BJ (cell line): ENCODE results near the gene FRMD4A. TPM values are rescaled to one million over a fixed set of nuclear protein-coding genes. Genes with fewer than 3 reads are reported as not detected.

Experiments used
- CTCF ChIA-PET: fragments of 350-600 bp; formaldehyde crosslinking; extraction: SDS; loops from one replicate; lab custom pipeline; 2021; ENCODE audit warnings: antibody characterized with exemption, inconsistent platforms; lab: Yijun Ruan, JAX
- POLR2A ChIA-PET: fragments of 300-600 bp; sonication (Branson Sonifier 250); formaldehyde crosslinking; extraction: SDS; loops from one replicate; lab custom pipeline; 2021; ENCODE audit warnings: antibody characterized with exemption; lab: Charles Lee
- DNase-seq: peaks from one replicate; pipeline ENCODE4 v3.0.0-alpha.2; 2011; ENCODE audit warnings: low read depth
- H3K27me3 ChIP-seq: 2 replicates; pipeline ENCODE4 v1.6.0; 2011; ENCODE audit warnings: low read length; ENCODE audit not compliant: control insufficient read depth, insufficient read depth
- H3K36me3 ChIP-seq: 2 replicates; pipeline ENCODE4 v1.5.1; 2011; ENCODE audit warnings: low read length; ENCODE audit not compliant: control insufficient read depth, insufficient read depth
- H3K4me3 ChIP-seq: 2 replicates; pipeline ENCODE4 v1.5.1; 2011; ENCODE audit warnings: low read depth, mild to moderate bottlenecking, control low read depth, low read length
- CTCF ChIP-seq: IDR thresholded peaks from 2 replicates; pipeline ENCODE4 v1.5.1; 2011; ENCODE audit warnings: low read depth, mild to moderate bottlenecking, control low read depth, inconsistent platforms, low read length, moderate library complexity; ENCODE audit not compliant: insufficient read depth
- polyA plus RNA-seq: library from polyadenylated mRNA; depleted of rRNA; stranded (reverse); fragments of >200 nt; gene quantifications from 2 replicates; pipeline ENCODE4 v1.2.3, GENCODE V29; 2011

Gene FRMD4A
- polyA plus RNA-seq, 1 experiment = 31.6 TPM

DNA sequence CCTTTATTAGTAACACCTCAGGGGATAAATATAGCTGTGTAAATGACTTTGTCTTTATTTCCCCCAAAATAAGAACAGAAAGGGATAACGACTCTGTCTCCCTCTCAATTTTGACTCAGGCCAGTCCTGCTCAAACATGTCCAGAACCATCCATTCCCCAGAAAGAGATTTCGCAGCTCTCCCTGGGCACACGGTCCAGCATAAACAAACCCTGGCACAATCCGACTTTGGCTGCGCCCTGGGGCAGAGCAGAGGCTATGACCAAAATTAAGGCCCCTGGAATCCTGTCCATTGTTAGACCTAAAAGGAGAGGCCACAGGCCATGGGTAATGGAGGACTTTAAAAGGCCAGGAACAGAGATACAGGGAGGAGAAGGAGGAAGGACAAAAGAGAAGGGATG lies 644.8 kb downstream of the FRMD4A start:
- ChIA-PET CTCF (interaction anchor here (1.8 kb wide), 2 partner anchors 8 to 26 kb away, joined by 4 read pairs; no protein-coding TSS in a partner anchor), POLR2A (no interaction called here)
- H3K27me3 ChIP-seq = no peaks in the 10 kb centered on the region
- no peak for TF ChIP-seq CTCF
- H3K4me3 ChIP-seq = no peak overlapping the region
- DNase-seq = no peak
- peaks cover 1% of the 10 kb centered on the region for H3K36me3 ChIP-seq

- TF ChIP-seq CTCF = no peak
- Histone ChIP-seq H3K4me3 (no peak overlapping the region), H3K36me3 (no peaks in the 10 kb centered on the region; the same call in none of the 2 replicates), H3K27me3 (no peaks in the 10 kb centered on the region)
- DNase-seq = no peak
- ChIA-PET CTCF (interaction anchor here (1.8 kb wide), 1 partner anchor 9 kb away, joined by 4 read pairs; no protein-coding TSS in a partner anchor), POLR2A (no interaction called here)
These were observed 645.8 kb downstream of the FRMD4A start for GRCh38 chr10:13684806-13685482.

DNA sequence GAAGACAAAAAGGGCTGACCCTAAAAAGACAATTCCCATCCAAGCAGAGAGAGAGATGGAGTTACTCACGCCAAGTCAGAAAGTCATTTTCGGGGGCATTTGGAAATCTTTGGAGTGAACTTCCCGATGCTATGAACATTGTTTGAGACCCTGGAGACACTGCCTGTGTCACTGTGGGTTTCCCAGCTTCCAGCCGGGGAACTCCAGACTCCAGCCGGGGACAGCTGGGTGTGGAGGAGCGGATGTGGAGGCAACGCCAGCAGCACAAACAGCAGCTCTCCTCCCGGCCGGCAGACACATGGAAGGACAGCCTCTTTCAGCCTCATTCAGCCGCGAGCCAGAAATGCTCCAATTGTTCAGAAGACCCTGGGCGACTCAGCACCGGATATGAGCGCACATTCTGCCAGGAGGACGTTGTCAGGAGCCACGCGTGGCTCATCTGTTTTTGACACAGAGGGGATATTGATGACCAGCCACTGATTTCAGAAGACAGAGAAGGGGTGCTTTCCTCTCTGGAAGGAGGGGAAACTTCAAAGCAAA lies 646.4 kb downstream of the FRMD4A start:
- Histone ChIP-seq H3K4me3 (no peak overlapping the region), H3K27me3 (no peaks in the 10 kb centered on the region), H3K36me3 (no peaks in the 10 kb centered on the region; the same call in none of the 2 replicates)
- no peak for DNase-seq
- ChIA-PET POLR2A (no interaction called here), CTCF (interaction anchor here (1.8 kb wide), 1 partner anchor 10 kb away, joined by 4 read pairs; no protein-coding TSS in a partner anchor)
- no peak for TF ChIP-seq CTCF

DNA sequence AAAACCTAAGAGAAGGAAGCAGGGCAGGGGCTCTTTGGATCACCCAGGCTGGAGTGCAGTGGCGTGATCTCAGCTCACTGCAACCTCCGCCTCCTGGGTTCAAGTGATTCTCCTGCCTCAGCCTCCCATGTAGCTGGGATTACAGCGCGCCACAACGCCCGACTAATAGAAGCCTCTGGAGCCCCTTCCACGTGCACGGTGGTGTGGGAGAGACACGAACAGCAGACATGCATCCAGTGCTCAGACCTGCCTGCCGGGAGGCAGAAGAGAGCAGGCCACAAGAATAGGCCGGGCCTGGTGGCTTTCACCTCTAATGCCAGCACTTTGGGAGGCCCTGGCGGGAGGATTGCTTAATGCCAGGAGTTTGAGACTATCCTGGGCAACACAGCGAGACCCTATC lies 647.7 kb downstream of the FRMD4A start:
- ChIA-PET CTCF (interaction anchor here (1.1 kb wide), 1 partner anchor 22 kb away, joined by 3 read pairs; no protein-coding TSS in a partner anchor), POLR2A (no interaction called here)
- TF ChIP-seq CTCF = no peak
- Histone ChIP-seq H3K4me3 (no peak overlapping the region), H3K27me3 (no peaks in the 10 kb centered on the region), H3K36me3 (no peaks in the 10 kb centered on the region; the same call in 1 of the 2 replicates)
- DNase-seq = no peak

DNA sequence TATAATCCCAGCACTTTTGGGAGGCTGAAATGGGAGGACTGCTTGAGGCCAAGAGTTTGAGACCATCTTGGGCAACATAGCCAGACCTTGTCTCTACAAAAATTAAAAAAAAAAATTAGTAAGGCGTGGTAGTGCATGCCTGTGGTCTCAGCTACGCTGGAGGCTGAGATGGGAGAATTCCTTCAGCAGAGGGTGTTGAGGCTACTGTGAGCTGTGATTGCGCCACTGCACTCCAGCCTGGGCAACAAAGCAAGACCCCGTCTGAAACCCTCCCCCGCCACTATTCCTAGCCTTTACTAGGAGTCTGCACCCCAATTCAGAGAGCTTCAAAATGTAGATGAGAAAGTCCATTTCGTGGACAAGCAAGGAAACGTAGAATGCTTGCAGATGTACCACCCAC lies 648.8 kb downstream of the FRMD4A start:
- POLR2A ChIA-PET = no interaction called here
- no peaks in the 10 kb centered on the region; the same call in 1 of the 2 replicates for H3K36me3 ChIP-seq
- no peak for DNase-seq
- no peaks in the 10 kb centered on the region for H3K27me3 ChIP-seq
- H3K4me3 ChIP-seq = no peak overlapping the region
- CTCF ChIA-PET = interaction anchor here (0.6 to 1.7 kb wide), 3 partner anchors 22 to 278 kb away, joined by 3 to 12 read pairs (median 3); no protein-coding TSS in a partner anchor
- TF ChIP-seq CTCF = no peak
